Keratinocyte (primary cell): ENCODE results near the gene ARMH1. TPM values are rescaled to one million over a fixed set of nuclear protein-coding genes. Genes with fewer than 3 reads are reported as not detected.

ENCODE experiments used
- DNase-seq: peaks from one replicate; pipeline ENCODE4 v3.0.0-alpha.2; 2011; ENCODE audit warnings: low read depth, missing footprints, low spot score
- FAIRE-seq: peaks from 2 replicates; lab custom pipeline; 2011; peaks lifted over from hg19 to GRCh38; lab: Jason Lieb, UNC
- H2AFZ ChIP-seq: 2 replicates; pipeline ENCODE4 v1.6.0; 2012; ENCODE audit warnings: low read length, control low read depth, inconsistent platforms; ENCODE audit not compliant: control insufficient read depth
- H3K27ac ChIP-seq: 2 replicates; pipeline ENCODE4 v1.5.1; 2011; ENCODE audit warnings: low read length; ENCODE audit not compliant: control insufficient read depth, insufficient read depth
- H3K27me3 ChIP-seq: 3 replicates; pipeline ENCODE4 v1.6.0; 2011; ENCODE audit warnings: low read length; ENCODE audit not compliant: control insufficient read depth, insufficient read depth; ENCODE audit errors: extremely low read depth
- H3K36me3 ChIP-seq, 2 experiments: 2 replicates in 1 of 2; 3 replicates in 1 of 2; pipeline ENCODE4 v1.5.1; 2011; ENCODE audit warnings: low read length in 2 of 2, mild to moderate bottlenecking in 1 of 2; ENCODE audit not compliant: control insufficient read depth in 2 of 2, insufficient read depth in 2 of 2; ENCODE audit errors: extremely low read depth in 1 of 2
- H3K4me1 ChIP-seq: 3 replicates; pipeline ENCODE4 v1.5.1; 2011; ENCODE audit warnings: low read length; ENCODE audit not compliant: control insufficient read depth, insufficient read depth; ENCODE audit errors: extremely low read depth
- H3K4me2 ChIP-seq: 3 replicates; pipeline ENCODE4 v1.6.0; 2011; ENCODE audit warnings: low read depth, low read length; ENCODE audit not compliant: control insufficient read depth, insufficient read depth; ENCODE audit errors: extremely low read depth
- H3K4me3 ChIP-seq, 3 experiments: fragments of 200-600 bp in 1 of 3; sonication (generic) in 1 of 3; 2 replicates in 2 of 3; 3 replicates in 1 of 3; pipeline ENCODE4 v1.5.1; 2011 to 2016; ENCODE audit warnings: low read length in 3 of 3, mild to moderate bottlenecking in 3 of 3, control low read depth in 2 of 3, inconsistent platforms in 1 of 3, low read depth in 1 of 3, mixed read lengths in 1 of 3, mixed run types in 1 of 3, moderate library complexity in 1 of 3; ENCODE audit not compliant: control insufficient read depth in 2 of 3, insufficient read depth in 2 of 3; ENCODE audit errors: extremely low read depth in 1 of 3
- H3K79me2 ChIP-seq: 2 replicates; pipeline ENCODE4 v1.6.0; 2012; ENCODE audit warnings: low read length; ENCODE audit not compliant: control insufficient read depth, insufficient read depth
- H3K9ac ChIP-seq: 3 replicates; pipeline ENCODE4 v1.6.0; 2011; ENCODE audit warnings: low read length; ENCODE audit not compliant: control insufficient read depth, insufficient read depth; ENCODE audit errors: extremely low read depth
- H3K9me1 ChIP-seq: 3 replicates; pipeline ENCODE4 v1.6.0; 2011; ENCODE audit warnings: low read length; ENCODE audit not compliant: control insufficient read depth, insufficient read depth; ENCODE audit errors: extremely low read depth
- H3K9me3 ChIP-seq: 2 replicates; pipeline ENCODE4 v1.5.1; 2012; ENCODE audit warnings: low read depth, low read length; ENCODE audit not compliant: control insufficient read depth
- H4K20me1 ChIP-seq: 3 replicates; pipeline ENCODE4 v1.6.0; 2011; ENCODE audit warnings: low read length; ENCODE audit not compliant: control insufficient read depth, insufficient read depth; ENCODE audit errors: extremely low read depth
- EZH2 ChIP-seq: IDR thresholded peaks from one replicate; pipeline ENCODE4 v1.6.1; 2012; ENCODE audit warnings: inconsistent platforms, mild to moderate bottlenecking, low read length, moderate library complexity
- dilution Hi-C: fragments of 300-500 bp; cut with MboI; formaldehyde crosslinking; loops from one replicate; pipeline ENCODE4 v1.7.0; 2020; ENCODE audit warnings: low sequenced_read_pairs; ENCODE audit not compliant: extremely low pct_ligation_motif_present
- polyA plus RNA-seq, 5 experiments: library from polyadenylated mRNA; depleted of rRNA in 3 of 5; stranded (reverse) in 3 of 5; stranded (forward) in 1 of 5; unstranded in 1 of 5; fragments of >200 nt; gene quantifications; 1 replicate in 1 of 5; 2 replicates in 3 of 5; 3 replicates in 1 of 5; pipeline versions ENCODE4 v1.2.1 to v1.2.3, GENCODE V29; 2011 to 2012; ENCODE audit warnings: missing spikeins in 2 of 5, low read depth in 1 of 5, low replicate concordance in 1 of 5
- TF ChIP-seq, protein P1 (sequence below), 3 experiments: IDR thresholded peaks in 1 of 3; conservative IDR thresholded peaks in 1 of 3; optimal IDR thresholded peaks in 1 of 3; 2 replicates in 2 of 3; 3 replicates in 1 of 3; pipeline versions ENCODE3 to v1.5.1; 2011; ENCODE audit warnings: low read length in 3 of 3, mild to moderate bottlenecking in 3 of 3, moderate library complexity in 2 of 3, control low read depth in 1 of 3, inconsistent platforms in 1 of 3; ENCODE audit not compliant: insufficient read depth in 2 of 3; ENCODE audit errors: extremely low read depth in 1 of 3

ARMH1 gene
- polyA plus RNA-seq, 1 donor (not counting 4 experiments of a cell fraction or from before 2014, with no cell fraction given): 0.22 TPM

DNA sequence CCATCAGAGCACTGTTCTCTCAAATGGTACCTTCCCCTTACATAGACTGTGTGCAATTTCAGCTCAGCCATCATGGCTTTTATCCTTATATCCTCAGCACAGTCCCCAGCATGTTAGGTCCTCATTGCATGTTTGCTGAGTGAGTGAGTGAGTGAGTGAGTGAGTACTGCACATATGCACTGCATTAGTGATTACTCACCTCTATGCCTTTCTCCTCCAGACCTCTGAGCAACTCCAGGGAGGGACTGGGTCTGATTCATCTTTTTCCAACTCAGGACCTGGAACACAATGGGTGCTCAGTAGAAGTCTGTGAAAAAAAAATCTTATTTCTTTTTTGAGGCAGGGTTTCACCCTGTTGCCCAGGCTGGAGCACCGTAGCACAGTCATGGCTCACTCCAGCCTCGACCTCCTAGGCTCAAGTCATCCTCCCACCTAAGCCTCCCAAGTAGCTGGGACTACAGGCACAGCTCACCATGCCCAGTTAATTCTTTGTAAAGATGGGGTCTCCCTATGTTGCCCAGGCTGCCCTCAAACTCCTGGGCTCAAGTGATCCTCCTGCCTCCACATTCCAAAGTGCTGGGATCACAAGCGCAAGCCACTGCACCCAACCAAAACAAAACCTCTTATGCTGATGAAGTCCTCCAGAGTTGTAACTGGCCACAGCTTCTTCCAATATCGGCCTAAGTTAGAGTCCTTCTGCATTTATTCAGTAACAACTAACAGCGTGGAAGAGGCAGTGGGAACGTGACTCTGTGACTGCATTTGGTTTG lies 32.8 kb downstream of the ARMH1 start:
- Histone ChIP-seq H3K4me2 (peak overlapping the region; percentile 43), H3K4me3 (no peak overlapping the region), H4K20me1 (no peaks in the 10 kb centered on the region), H3K79me2 (no peaks in the 10 kb centered on the region), H3K9ac (peak overlapping the region; percentile 49), H3K27me3 (no peaks in the 10 kb centered on the region), H2AFZ (peak overlapping the region; percentile 58), H3K9me1 (no peaks in the 10 kb centered on the region), H3K4me1 (peaks cover 21% of the 10 kb centered on the region), H3K27ac (peak overlapping the region; percentile 85), H3K9me3 (no peaks in the 10 kb centered on the region), H3K36me3 (no peaks in the 10 kb centered on the region)
- FAIRE-seq: peak; percentile 100
- dilution Hi-C loops: no loop called here
- peak; percentile 71 for DNase-seq
- TF ChIP-seq, protein P1, sequence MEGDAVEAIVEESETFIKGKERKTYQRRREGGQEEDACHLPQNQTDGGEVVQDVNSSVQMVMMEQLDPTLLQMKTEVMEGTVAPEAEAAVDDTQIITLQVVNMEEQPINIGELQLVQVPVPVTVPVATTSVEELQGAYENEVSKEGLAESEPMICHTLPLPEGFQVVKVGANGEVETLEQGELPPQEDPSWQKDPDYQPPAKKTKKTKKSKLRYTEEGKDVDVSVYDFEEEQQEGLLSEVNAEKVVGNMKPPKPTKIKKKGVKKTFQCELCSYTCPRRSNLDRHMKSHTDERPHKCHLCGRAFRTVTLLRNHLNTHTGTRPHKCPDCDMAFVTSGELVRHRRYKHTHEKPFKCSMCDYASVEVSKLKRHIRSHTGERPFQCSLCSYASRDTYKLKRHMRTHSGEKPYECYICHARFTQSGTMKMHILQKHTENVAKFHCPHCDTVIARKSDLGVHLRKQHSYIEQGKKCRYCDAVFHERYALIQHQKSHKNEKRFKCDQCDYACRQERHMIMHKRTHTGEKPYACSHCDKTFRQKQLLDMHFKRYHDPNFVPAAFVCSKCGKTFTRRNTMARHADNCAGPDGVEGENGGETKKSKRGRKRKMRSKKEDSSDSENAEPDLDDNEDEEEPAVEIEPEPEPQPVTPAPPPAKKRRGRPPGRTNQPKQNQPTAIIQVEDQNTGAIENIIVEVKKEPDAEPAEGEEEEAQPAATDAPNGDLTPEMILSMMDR (optimal IDR thresholded peaks at IDR 0.05 in 1 of 3, IDR thresholded peaks at IDR 0.05 in 1 of 3, conservative IDR thresholded peaks at IDR 0.05 in 1 of 3; ENCODE audit: extremely low read depth in 1 of 3, insufficient read depth in 2 of 3, low read length in 3 of 3): no peak
- TF ChIP-seq EZH2: no peak

DNA sequence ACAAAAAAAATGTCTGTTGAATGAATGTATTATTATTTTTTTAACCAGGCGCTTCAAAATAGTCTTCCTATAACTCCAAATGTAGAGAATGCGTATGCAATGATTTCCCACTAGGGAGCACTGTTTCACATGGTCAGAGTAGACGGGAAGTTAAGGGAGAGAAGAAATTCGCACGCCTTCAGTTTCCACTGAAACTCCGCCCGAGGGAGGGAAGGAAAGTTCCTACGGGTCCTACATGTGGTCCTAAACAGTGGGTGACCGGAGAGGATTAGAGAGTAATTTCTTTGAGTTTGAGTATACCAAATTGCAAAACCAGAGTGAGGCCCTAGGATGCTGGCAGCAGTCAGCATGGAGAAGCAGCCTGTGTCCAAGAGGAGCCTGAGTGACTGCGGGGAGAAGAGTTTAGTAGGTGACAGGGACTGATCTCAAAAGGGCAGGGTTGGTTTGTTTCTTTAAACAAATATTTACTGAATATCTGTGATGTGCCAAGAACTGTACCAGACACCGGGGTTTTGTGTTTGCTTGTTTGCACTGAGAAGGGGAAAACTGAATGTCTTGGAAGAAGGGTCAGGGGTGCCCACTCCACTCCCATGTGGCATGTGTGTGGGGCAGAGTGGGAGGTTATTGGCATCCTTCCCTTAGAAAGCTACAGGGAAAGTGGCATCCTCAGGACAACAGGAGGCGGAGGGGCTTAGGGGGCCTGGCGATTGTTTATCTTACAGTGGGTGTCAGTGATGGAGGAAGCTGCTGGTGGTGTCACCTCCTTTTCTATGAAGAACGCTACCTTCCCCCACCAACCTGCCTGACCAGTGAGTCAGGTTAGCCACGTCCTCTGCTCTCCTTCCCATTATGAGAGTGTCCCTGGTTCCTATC lies 33.7 kb downstream of the ARMH1 start:
- TF ChIP-seq, protein P1 (optimal IDR thresholded peaks at IDR 0.05 in 1 of 3, IDR thresholded peaks at IDR 0.05 in 1 of 3, conservative IDR thresholded peaks at IDR 0.05 in 1 of 3; ENCODE audit: extremely low read depth in 1 of 3, insufficient read depth in 2 of 3, low read length in 3 of 3): peak; percentile 47 to 57 (median 50)
- no peak for TF ChIP-seq EZH2
- Histone ChIP-seq H3K4me1 (peaks cover 21% of the 10 kb centered on the region), H3K36me3 (no peaks in the 10 kb centered on the region), H2AFZ (peak overlapping the region; percentile 66), H3K27me3 (no peaks in the 10 kb centered on the region), H3K4me3 (no peak overlapping the region), H3K9me1 (no peaks in the 10 kb centered on the region), H3K9ac (peak overlapping the region; percentile 54), H4K20me1 (no peaks in the 10 kb centered on the region), H3K79me2 (no peaks in the 10 kb centered on the region), H3K4me2 (peak overlapping the region; percentile 43), H3K9me3 (no peaks in the 10 kb centered on the region), H3K27ac (peak overlapping the region; percentile 85)
- DNase-seq: peak; percentile 40
- dilution Hi-C loops: no loop called here
- peak; percentile 46 for FAIRE-seq
